OCI-LY1 (cell line): Measurements from ENCODE around the gene TNPO3.
"Not testable (repeated sequence)": the region's sequence is repeated elsewhere in the genome, so short reads cannot be mapped to it uniquely, and the experiment has no call there.

Experiments used
- H2AFZ ChIP-seq: fragments of 200-600 bp; sonication (generic), shearing (Covaris generic); 2 replicates; pipeline ENCODE4 v1.6.0; 2014; ENCODE audit warnings: antibody characterized with exemption, mild to moderate bottlenecking, low read length
- H3F3A ChIP-seq: fragments of 200-600 bp; sonication (generic), shearing (Covaris generic); 2 replicates; pipeline ENCODE4 v1.6.0; 2014; ENCODE audit warnings: mild to moderate bottlenecking, antibody characterized with exemption, low read length, moderate library complexity; ENCODE audit not compliant: insufficient read depth
- H3K27ac ChIP-seq: fragments of 200-600 bp; sonication (generic); 2 replicates; pipeline ENCODE4 v1.5.1; 2014; ENCODE audit warnings: low read length, mixed run types, mild to moderate bottlenecking, low read depth; ENCODE audit not compliant: poor library complexity, severe bottlenecking
- H3K27me3 ChIP-seq: fragments of 200-600 bp; sonication (generic); 2 replicates; pipeline ENCODE4 v1.6.0; 2014; ENCODE audit warnings: antibody characterized with exemption, mild to moderate bottlenecking, low read length, moderate library complexity; ENCODE audit not compliant: insufficient read depth
- H3K36me3 ChIP-seq: fragments of 200-600 bp; sonication (generic); 2 replicates; pipeline ENCODE4 v1.6.1; 2014; ENCODE audit warnings: mild to moderate bottlenecking, antibody characterized with exemption, low read length, moderate library complexity, mixed read lengths; ENCODE audit not compliant: insufficient read depth
- H3K4me1 ChIP-seq: fragments of 200-600 bp; sonication (generic); 2 replicates; pipeline ENCODE4 v1.5.1; 2014; ENCODE audit warnings: mild to moderate bottlenecking, low read length, moderate library complexity; ENCODE audit not compliant: insufficient read depth, severe bottlenecking
- H3K4me2 ChIP-seq: fragments of 200-600 bp; sonication (generic), shearing (Covaris generic); 2 replicates; pipeline ENCODE4 v1.6.1; 2014; ENCODE audit warnings: low read length
- H3K4me3 ChIP-seq: fragments of 200-600 bp; sonication (generic); 2 replicates; pipeline ENCODE4 v1.5.1; 2014; ENCODE audit warnings: low read length, low read depth, mild to moderate bottlenecking, mixed read lengths; ENCODE audit not compliant: poor library complexity, severe bottlenecking
- H3K79me2 ChIP-seq: fragments of 200-600 bp; shearing (Covaris generic); 2 replicates; pipeline ENCODE4 v1.6.1; 2016; ENCODE audit warnings: mixed run types, low read length, mixed read lengths; ENCODE audit not compliant: insufficient read depth
- H3K9ac ChIP-seq: fragments of 200-600 bp; sonication (generic), shearing (Covaris generic); 2 replicates; pipeline ENCODE4 v1.6.1; 2014; ENCODE audit warnings: mild to moderate bottlenecking, low read length, mixed read lengths
- H3K9me2 ChIP-seq: fragments of 200-600 bp; sonication (generic), shearing (Covaris generic); 2 replicates; pipeline ENCODE4 v1.6.1; 2014; ENCODE audit warnings: low read depth, mild to moderate bottlenecking, low read length, mixed read lengths
- H3K9me3 ChIP-seq: fragments of 200-600 bp; shearing (Covaris generic); 2 replicates; pipeline ENCODE4 v1.6.1; 2014; ENCODE audit warnings: low read length, mixed read lengths
- H4K20me1 ChIP-seq: fragments of 200-600 bp; sonication (generic), shearing (Covaris generic); 2 replicates; pipeline ENCODE4 v1.6.0; 2016; ENCODE audit warnings: mild to moderate bottlenecking, low read length; ENCODE audit not compliant: insufficient read depth
- CTCF ChIP-seq: fragments of 200-600 bp; sonication (generic), shearing (Covaris generic); IDR thresholded peaks from 2 replicates; pipeline ENCODE4 v1.5.1; 2017; ENCODE audit warnings: mild to moderate bottlenecking, antibody characterized with exemption, low read length, moderate library complexity, mixed read lengths
- EZH2 ChIP-seq: fragments of 200-600 bp; sonication (generic), shearing (Covaris generic); IDR thresholded peaks from 2 replicates; pipeline ENCODE4 v1.8.0; 2017; ENCODE audit warnings: borderline replicate concordance, mixed run types, mild to moderate bottlenecking, antibody characterized with exemption, low read length, moderate library complexity, mixed read lengths

TNPO3 gene

GRCh38 chr7:128913870-128914565 is 140.9 kb downstream of the TNPO3 start:
- no peak overlapping the region for H3K9ac ChIP-seq
- no peaks in the 10 kb centered on the region for H3K36me3 ChIP-seq
- H3K79me2 ChIP-seq = no peaks in the 10 kb centered on the region
- H3K4me1 ChIP-seq = no peaks in the 10 kb centered on the region
- H3K4me3 ChIP-seq = no peak overlapping the region
- H2AFZ ChIP-seq = no peak overlapping the region
- TF ChIP-seq CTCF = no peak
- H3K27me3 ChIP-seq = peaks cover 45% of the 10 kb centered on the region
- no peaks in the 10 kb centered on the region for H3K9me3 ChIP-seq
- H3K9me2 ChIP-seq = no peaks in the 10 kb centered on the region
- H3F3A ChIP-seq = no peaks in the 10 kb centered on the region
- H3K27ac ChIP-seq = no peak overlapping the region
- H4K20me1 ChIP-seq = no peaks in the 10 kb centered on the region
- H3K4me2 ChIP-seq = no peak overlapping the region

- not testable (repeated sequence) for H3K9me2 ChIP-seq, H4K20me1 ChIP-seq, H3K4me1 ChIP-seq, H3K79me2 ChIP-seq, H3K9ac ChIP-seq, H3F3A ChIP-seq, H3K27ac ChIP-seq, H3K9me3 ChIP-seq, H3K36me3 ChIP-seq, H2AFZ ChIP-seq, H3K4me2 ChIP-seq, H3K4me3 ChIP-seq
- H3K27me3 ChIP-seq = peaks cover 41% of the 10 kb centered on the region
Measured at GRCh38 chr7:128912709-128913495, 142.0 kb downstream of the TNPO3 start.

- peaks cover 40% of the 10 kb centered on the region for H3K27me3 ChIP-seq
- no peak overlapping the region for H2AFZ ChIP-seq
Measured at GRCh38 chr7:128912281-128912680, 142.6 kb downstream of the TNPO3 start.

More at GRCh38 chr7:128912281-128912680, 142.6 kb downstream of the TNPO3 start:
- Histone ChIP-seq H3K9me2 (no peaks in the 10 kb centered on the region), H3K36me3 (no peaks in the 10 kb centered on the region), H3K79me2 (no peaks in the 10 kb centered on the region), H3K4me3 (no peak overlapping the region), H3K27ac (no peak overlapping the region), H3K4me1 (no peaks in the 10 kb centered on the region), H3K9ac (no peak overlapping the region), H4K20me1 (no peaks in the 10 kb centered on the region), H3F3A (no peaks in the 10 kb centered on the region), H3K9me3 (no peaks in the 10 kb centered on the region), H3K4me2 (no peak overlapping the region)
- TF ChIP-seq EZH2 (no peak), CTCF (no peak)
